T-helper 2 cell treated with Interferon-gamma antibody and Interleukin-4, amounts not matched to agents 100 ng/mL and 5 ng/mL, for 36 hours (primary cell): ENCODE measurements around the gene HADHA. TPM values are rescaled to one million over a fixed set of nuclear protein-coding genes. Genes with fewer than 3 reads are reported as not detected.

ENCODE experiments used
- intact Hi-C: fragments of 100-400 bp; cut with micrococcal nuclease; formaldehyde crosslinking; loops from one replicate; pipeline ENCODE4 v1.15.1; 2023
- total RNA-seq: library from RNA; stranded (reverse); gene quantifications from 2 replicates; pipeline ENCODE4 v1.2.3, GENCODE V29; 2022

The HADHA gene
- total RNA-seq, 1 donor from 2014 or later = 117 TPM

DNA sequence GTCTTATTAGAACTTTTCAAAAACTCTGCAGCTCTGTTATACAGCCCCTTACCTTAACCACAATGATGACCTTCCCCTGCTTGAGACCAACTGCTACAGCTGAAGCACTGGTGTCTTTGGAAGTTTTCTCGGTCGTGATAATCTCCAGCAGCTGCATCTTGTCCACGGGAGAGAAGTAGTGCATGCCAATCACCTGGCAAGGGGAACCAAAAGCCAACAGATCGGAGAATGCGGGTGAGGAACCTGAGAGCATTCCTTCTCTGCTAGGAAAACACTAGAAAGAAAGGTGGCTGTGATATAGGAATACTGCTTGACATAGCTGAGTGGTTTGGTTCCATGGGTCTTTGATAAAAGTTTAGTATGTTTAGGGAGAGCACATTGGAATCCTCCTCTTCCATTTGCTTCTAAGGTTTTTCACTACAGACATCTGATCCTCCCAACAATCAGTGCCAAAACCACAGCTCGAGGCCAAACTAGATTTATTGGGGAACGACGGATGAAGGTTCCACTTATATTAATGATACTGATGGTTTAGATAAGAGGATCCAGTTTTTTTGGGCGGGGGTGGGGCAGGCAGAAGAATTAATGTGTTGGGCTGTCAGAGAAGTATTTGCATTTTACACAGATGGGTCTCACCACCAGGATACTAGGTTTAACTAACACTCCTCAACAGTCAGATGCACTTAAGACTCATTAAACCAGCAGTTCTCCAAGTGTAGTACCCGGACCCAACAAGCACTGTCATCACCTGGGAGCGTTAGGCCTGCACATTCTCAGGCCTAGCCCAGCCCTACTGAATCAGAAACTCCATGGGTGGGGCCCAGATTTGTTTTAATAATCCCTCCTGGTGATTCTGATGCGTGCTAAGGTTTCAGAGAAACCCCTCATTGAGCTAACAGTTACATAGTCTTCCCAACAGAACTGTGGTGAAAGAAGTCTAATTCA is 49.1 kb downstream of the HADHA start:
- intact Hi-C loops = no loop called here

DNA sequence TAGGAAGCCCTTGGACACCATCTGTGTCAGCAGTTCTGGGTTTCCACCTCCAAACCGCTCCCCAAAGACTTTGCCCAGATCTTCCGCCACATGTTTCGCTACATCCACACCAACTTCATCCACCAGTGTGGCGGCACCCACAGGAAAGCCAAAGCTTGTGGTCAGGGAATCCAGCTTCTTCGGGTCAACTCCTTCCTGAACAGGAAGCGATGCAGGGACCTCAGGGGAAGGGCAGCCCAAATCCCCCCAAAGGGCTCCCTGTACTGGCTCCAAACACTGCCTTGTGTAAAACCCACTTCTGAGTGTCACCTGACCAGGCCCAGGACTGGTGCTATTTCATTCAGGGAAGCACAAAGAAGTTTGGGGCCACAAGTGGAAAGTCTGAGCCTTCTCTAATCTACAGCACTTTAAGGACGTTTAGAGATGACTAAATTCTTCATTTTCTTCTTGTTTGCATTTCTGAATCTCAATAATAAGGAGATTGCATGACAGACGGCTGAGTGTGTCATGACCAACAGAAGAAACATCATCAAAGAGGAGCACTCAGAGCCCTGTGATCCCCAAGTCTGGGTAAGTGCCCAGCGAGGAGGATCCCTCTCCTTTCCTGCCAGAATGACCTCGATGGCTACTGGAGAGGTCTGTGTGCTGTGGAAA is 50.7 kb downstream of the HADHA start:
- intact Hi-C loops = no loop called here

- intact Hi-C loops = no loop called here
These were observed 52.9 kb downstream of the HADHA start for GRCh38 chr2:26191316-26192159.

DNA sequence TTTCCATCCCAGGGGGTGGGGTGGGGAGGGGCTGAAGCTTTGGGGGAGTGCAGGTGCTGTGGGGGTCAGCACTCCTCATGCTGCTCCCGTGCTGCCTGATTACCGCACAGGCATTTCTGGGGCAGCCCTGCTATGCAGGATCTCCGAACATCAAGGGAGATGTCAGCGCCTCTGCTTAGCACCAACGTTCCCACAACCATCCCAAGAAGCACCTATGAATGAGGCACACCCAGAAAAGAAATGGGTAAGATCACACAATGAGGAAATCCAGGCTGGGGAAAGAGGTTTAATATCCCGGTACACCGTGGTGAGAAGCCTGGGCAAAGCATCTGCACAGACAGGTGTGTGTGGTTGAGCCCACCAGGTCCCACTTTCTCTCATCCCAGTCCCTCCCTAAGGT is 54.1 kb downstream of the HADHA start:
- intact Hi-C loops = no loop called here

- intact Hi-C loops = no loop called here
These were observed 54.7 kb downstream of the HADHA start for GRCh38 chr2:26189751-26190150.

DNA sequence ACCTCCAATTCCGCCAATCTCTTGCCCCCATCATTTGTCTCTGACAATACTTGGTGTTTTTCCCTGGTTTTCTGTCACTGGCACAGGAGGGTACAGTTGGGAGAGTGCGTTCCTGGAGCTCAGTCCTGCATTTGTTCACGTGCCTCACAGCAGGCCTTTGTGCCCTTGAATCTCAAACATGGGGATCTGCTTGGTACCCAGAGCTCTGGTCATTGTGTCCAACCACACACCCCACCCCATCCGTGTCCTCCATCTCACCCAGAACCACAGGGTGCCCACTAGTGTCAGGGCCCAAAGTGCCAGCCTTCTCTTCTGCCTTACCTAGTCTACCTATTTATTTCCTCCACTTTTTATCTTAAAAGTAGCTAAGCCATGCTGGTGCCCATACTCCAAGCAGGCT is 55.3 kb downstream of the HADHA start:
- intact Hi-C loops = no loop called here

GRCh38 chr2:26187537-26188104 is 56.8 kb downstream of the HADHA start:
- intact Hi-C loops = no loop called here

GRCh38 chr2:26187114-26187513 is 57.3 kb downstream of the HADHA start:
- intact Hi-C loops = no loop called here

DNA sequence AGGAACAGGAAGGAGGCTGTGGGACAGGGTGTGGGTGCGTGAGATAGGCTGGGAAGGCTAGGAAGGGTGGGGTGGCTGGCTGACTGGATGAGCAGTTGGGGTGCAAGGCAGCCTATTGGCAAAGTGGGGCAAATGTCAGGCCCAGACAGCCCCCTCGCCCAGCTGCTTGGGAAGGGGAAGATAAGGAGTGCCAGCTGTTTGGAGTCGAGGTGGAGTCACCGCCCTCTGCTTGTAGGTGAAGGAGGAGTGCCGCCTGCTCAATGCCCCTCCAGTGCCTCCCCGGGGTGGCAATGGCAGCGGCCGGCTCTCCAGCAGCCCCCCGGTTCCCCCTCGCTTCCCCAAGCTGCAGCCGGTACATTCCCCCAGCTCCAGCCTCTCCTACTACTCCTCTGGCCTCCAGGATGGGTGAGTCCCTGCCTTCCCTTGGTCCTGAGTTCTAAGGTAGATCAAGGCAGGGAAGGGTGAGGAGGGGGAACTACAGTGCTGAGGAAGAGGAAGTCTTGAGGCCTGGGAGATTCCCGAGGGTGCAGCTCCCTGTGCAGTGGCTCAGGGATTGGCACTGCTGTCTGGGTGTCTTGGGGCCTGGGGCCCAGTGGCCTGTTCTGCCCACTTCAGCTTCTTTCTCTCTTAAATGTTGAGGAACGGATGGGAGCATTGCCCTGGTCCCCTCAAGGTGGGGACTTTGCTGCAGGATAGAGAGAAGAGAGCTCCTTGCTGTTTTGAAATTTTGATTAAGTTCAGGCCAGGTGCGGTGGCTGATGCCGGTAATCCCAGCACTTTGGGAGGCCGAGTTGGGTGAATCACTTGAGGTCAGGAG is 58.3 kb downstream of the HADHA start:
- intact Hi-C loops = loop anchor here (2.0 kb wide), 1 partner anchor 59 kb away; the partner anchor contains the start of genes HADHA and HADHB

DNA sequence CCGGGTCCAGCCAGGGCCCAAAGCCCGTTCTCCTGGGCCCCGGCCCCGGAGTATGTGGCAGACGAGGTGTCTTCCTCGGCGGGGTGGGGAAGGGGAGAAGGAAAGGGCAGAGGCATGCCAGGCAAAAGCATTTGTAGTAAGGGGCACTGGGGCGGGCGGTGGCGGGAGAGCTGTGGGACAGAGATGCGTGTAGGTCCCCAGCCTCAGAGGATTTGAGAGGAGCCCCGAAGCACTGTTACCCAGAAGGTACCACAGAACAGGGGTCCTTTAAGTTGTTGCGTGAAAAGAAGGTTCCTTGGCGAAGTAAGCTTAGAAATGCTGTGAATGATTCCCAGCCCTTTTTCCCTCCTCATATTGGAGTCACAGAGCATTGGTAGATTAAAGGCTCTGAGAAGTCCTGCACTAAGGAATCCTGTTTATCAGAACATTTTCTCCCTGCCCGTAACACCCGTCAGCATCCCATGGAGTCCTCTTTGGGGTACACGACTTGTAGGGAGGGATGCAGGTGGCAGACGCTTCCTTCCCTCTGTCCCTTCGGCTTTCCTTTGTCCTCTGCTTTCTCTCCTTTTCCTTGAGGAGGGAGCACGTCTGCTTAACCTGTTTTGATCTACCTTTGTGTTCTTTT is 59.0 kb downstream of the HADHA start:
- intact Hi-C loops = loop anchor here (2.0 kb wide), 1 partner anchor 59 kb away; the partner anchor contains the start of genes HADHA and HADHB

- intact Hi-C loops = loop anchor here (2.0 kb wide), 1 partner anchor 60 kb away; the partner anchor contains the start of genes HADHA and HADHB
These were observed 59.7 kb downstream of the HADHA start for GRCh38 chr2:26184555-26185303.

DNA sequence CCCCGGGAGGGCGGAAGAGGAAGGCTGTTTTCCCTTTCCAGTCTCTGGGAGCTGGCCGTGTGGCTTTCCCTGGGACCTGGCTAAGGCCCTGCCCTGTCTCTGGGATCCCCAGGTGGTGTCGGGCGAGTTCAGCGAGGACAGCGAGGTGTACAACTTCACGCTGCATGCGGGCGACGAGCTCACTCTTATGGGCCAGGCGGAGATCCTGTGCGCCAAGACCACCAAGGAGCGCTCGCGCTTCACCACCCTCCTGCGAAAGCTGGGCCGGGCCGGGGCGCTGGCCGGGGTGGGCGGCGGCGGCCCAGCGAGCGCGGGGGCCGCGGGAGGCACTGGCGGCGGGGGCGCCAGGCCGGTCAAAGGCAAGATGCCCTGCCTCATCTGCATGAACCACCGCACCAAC is 60.3 kb downstream of the HADHA start:
- intact Hi-C loops = loop anchor here (2.0 kb wide), 1 partner anchor 61 kb away; the partner anchor contains the start of genes HADHA and HADHB

- intact Hi-C loops = no loop called here
These were observed 61.4 kb downstream of the HADHA start for GRCh38 chr2:26182887-26183630.

DNA sequence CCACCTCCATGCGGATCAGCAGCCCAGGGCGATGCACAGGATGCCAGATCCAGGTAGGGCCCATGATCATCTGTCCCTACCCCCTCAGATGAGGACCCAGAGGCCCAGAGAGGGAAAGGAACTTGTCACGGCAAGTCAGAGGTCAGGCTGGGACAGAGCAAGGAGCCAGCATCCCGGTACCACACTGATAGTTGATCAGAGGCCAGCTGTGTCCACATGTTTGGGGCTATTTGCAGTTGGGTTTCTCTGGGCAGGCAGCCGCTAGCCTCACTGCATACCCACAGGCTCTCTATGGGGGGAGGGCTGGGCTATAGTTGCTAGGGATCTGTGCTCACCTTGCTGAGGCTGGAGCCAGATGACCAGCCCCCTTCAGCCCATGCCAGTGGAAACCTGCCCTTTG is 62.0 kb downstream of the HADHA start:
- intact Hi-C loops = no loop called here

DNA sequence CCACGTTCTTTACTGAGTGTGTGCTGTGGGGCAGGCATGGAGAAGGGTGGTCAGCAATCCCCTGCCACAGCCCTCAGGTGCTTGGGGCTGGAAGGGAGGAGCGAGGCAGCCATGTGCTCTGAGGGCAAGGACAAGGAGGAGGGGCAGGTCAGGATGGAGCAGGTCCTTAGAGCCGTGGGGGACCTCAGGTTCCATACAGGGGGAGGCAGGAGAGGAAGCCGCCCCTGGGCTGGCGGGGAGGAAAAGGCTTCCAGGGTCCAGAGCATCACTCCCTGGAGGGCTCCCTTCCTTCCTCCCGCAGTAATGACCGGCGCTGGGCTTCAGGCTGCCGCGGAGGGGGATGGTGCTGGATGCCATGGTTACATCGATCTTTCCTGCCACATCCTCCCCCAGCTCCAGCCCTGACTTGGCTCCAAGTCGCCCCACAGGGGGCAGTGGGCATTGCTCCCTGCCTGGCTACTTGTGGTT is 65.0 kb downstream of the HADHA start:
- intact Hi-C loops = no loop called here

GRCh38 chr2:26178746-26179436 is 65.5 kb downstream of the HADHA start:
- intact Hi-C loops = no loop called here

GRCh38 chr2:26178246-26178645 is 66.2 kb downstream of the HADHA start:
- intact Hi-C loops = no loop called here
